ENCODE measurements around the gene RELN.

DNA sequence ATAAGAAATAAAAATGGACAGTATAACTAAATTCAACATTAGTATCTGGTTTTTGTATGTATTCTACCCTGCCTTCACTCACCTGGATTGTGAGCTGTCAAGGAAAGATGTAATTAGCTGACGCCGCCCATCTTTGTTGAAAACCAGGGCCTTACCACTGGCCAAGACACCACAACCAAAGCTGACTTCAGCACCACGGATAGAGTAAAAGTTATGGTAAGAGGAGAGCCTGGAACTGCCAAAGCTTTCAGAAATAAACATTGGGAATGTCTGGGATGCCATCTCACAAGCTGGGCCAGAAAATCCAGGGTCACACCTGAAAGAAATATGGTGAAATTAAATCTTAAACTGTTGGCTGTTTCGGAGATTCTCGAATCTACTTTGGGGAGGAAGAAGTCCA lies 353.3 kb downstream of the RELN start:
- no peak for TF ChIP-seq POLR2A (IDR thresholded peaks at IDR 0.05; ENCODE audit: low read depth, low read length)
- TF ChIP-seq POLR2AphosphoS5 (IDR thresholded peaks at IDR 0.05; ENCODE audit: low read depth, low read length), result no peak
- TF ChIP-seq TAF1 (IDR thresholded peaks at IDR 0.05; ENCODE audit: low read depth, low read length), result no peak
- no peak for TF ChIP-seq PAX5 (IDR thresholded peaks at IDR 0.05; ENCODE audit: insufficient read depth, low read length, severe bottlenecking)
- TF ChIP-seq SPI1 (IDR thresholded peaks at IDR 0.05; ENCODE audit: low read depth, low read length), result no peak
- TF ChIP-seq POU2F2 (IDR thresholded peaks at IDR 0.05; ENCODE audit: low read depth, low read length), result no peak
